GM23248 (cell line): Measurements from ENCODE around the gene CAMTA1.

ENCODE experiments used
- EZH2 ChIP-seq: fragments of 200-600 bp; sonication (generic); IDR thresholded peaks from 2 replicates; pipeline ENCODE4 v1.6.1; 2018; ENCODE audit warnings: antibody characterized with exemption, mild to moderate bottlenecking; ENCODE audit not compliant: insufficient read depth, poor library complexity, severe bottlenecking
- EZH2phosphoT487 ChIP-seq: fragments of 200-600 bp; sonication (generic); IDR thresholded peaks from 2 replicates; pipeline ENCODE4 v1.6.1; 2018; ENCODE audit warnings: antibody characterized with exemption, moderate library complexity, mild to moderate bottlenecking, low read depth; ENCODE audit not compliant: insufficient read depth

GRCh38 chr1:7726623-7727022 lies 941.4 kb downstream of the CAMTA1 start:
- TF ChIP-seq EZH2 (no peak), EZH2phosphoT487 (no peak)
